ENCODE results near the gene CRTC3. TPM values are rescaled to one million over a fixed set of nuclear protein-coding genes. Genes with fewer than 3 reads are reported as not detected.
A peak's percentile ranks its signal among the peaks of the same experiment; 100 is the strongest.

Gene CRTC3, protein sequence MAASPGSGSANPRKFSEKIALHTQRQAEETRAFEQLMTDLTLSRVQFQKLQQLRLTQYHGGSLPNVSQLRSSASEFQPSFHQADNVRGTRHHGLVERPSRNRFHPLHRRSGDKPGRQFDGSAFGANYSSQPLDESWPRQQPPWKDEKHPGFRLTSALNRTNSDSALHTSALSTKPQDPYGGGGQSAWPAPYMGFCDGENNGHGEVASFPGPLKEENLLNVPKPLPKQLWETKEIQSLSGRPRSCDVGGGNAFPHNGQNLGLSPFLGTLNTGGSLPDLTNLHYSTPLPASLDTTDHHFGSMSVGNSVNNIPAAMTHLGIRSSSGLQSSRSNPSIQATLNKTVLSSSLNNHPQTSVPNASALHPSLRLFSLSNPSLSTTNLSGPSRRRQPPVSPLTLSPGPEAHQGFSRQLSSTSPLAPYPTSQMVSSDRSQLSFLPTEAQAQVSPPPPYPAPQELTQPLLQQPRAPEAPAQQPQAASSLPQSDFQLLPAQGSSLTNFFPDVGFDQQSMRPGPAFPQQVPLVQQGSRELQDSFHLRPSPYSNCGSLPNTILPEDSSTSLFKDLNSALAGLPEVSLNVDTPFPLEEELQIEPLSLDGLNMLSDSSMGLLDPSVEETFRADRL
- polyA plus RNA-seq (2013, experiment 1 of 2) = 8.4 TPM
- 8.2 TPM for polyA plus RNA-seq (2013, experiment 2 of 2)

DNA sequence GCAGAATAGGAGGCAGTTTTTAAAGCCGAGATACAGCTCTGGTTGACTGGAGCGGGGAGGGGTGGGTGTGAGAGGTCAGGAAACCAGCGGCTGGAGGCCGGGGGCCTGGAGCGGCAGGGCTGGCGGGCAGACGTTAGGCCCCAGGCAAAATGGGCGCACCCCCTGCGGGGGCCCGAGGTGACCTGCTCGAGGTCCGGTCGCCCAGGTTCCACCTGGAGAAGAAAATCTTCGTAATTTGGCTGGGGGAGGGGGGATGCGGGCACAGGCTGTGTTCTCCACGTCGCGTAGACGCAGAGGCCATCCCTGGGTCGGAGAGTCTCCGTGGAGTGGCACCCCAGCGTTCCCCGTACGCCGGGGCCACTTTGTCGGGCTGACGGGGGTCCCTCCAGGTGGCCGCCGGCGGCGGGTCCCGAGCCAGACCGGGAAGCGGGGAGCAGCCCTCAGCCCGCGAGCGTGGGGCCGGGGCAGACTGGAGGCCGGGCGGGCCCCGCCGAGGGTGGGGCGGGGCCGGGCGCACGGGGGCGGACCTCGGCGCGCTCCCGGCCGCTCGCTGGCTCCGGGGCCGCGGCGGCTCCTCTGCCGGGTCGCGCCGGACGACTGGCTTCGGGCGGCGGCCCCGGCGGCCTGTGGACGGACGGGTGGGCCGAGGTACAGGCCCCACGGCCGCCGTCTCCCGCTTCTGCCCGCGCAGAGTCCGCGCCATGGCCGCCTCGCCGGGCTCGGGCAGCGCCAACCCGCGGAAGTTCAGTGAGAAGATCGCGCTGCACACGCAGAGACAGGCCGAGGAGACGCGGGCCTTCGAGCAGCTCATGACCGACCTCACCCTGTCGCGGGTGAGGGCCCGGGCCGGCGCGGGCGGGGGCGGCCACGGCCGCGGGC is at the start of gene CRTC3:
Gene CRTC3 (plus strand): TSS at position 553 of the 879 bp plus-strand sequence. CDS start 149 bp downstream, at position 702.
- peaks cover 0 to 3% of the 10 kb centered on the region in 2 donors for H3K4me1 ChIP-seq (ENCODE audit: control insufficient read depth in 2 of 2, insufficient read depth in 1 of 2, low read depth in 1 of 2, low read length in 2 of 2)
- H3K4ac ChIP-seq (ENCODE audit: low read length) = peak within 1 kb of the TSS; percentile 53
- peak within 1 kb of the TSS; percentile 41 for H2BK12ac ChIP-seq (ENCODE audit: low read length)
- H3K27ac ChIP-seq (replicated peaks; ENCODE audit: low read length) = no peak within 1 kb of the TSS
- no peak within 1 kb of the TSS for H4K8ac ChIP-seq (ENCODE audit: low read depth, low read length)
- no peak within 1 kb of the TSS for H4K91ac ChIP-seq (ENCODE audit: low read depth, low read length, poor library complexity)
- H3K4me3 ChIP-seq (ENCODE audit: low read length in 2 of 2) = peak within 1 kb of the TSS; percentile 58 to 99
- no peak within 1 kb of the TSS for H2AK5ac ChIP-seq (ENCODE audit: low read depth, low read length)
- H2BK120ac ChIP-seq (ENCODE audit: low read depth, low read length) = peak within 1 kb of the TSS; percentile 81
- WGBS, 2 donors (ENCODE audit: extremely low coverage in 2 of 2, insufficient read length in 2 of 2, insufficient replicate concordance in 1 of 2) = no CpG with 5 or more reads among the region's 104 CpGs
- peak within 1 kb of the TSS; percentile 2 for H2BK5ac ChIP-seq (ENCODE audit: low read length)
- H3K4me2 ChIP-seq (ENCODE audit: insufficient read depth, low read length, poor library complexity, severe bottlenecking) = peak within 1 kb of the TSS; percentile 94
- peak within 1 kb of the TSS; percentile 94 for H3K14ac ChIP-seq (ENCODE audit: low read length)
- peak within 1 kb of the TSS; percentile 100 for H2AFZ ChIP-seq (ENCODE audit: low read length)
- peak; percentile 35 for DNase-seq (ENCODE audit: low spot score)
- peak within 1 kb of the TSS; percentile 55 for H3K23ac ChIP-seq (ENCODE audit: low read depth, low read length, poor library complexity)
- no peaks in the 10 kb centered on the region for H3K36me3 ChIP-seq (replicated peaks in 1 of 2; ENCODE audit: control insufficient read depth in 2 of 2, insufficient read depth in 2 of 2, low read length in 2 of 2)
- peak within 1 kb of the TSS; percentile 67 for H2BK15ac ChIP-seq (ENCODE audit: low read length)
- peak within 1 kb of the TSS; percentile 91 for H3K9ac ChIP-seq (ENCODE audit: low read depth, low read length, poor library complexity)
- peak within 1 kb of the TSS; percentile 99 for H3K18ac ChIP-seq (ENCODE audit: low read length)
- peaks cover 0 to 23% (median 6%) of the 10 kb centered on the region in 3 experiments for H3K27me3 ChIP-seq (ENCODE audit: control insufficient read depth in 3 of 3, insufficient read depth in 3 of 3, low read depth in 1 of 3, low read length in 3 of 3)
- no peaks in the 10 kb centered on the region for H3K9me3 ChIP-seq (replicated peaks in 1 of 2; ENCODE audit: control insufficient read depth in 2 of 2, insufficient read depth in 1 of 2, low read depth in 1 of 2, low read length in 2 of 2)
- no peaks in the 10 kb centered on the region for H3K79me1 ChIP-seq (ENCODE audit: low read depth, low read length)

DNA sequence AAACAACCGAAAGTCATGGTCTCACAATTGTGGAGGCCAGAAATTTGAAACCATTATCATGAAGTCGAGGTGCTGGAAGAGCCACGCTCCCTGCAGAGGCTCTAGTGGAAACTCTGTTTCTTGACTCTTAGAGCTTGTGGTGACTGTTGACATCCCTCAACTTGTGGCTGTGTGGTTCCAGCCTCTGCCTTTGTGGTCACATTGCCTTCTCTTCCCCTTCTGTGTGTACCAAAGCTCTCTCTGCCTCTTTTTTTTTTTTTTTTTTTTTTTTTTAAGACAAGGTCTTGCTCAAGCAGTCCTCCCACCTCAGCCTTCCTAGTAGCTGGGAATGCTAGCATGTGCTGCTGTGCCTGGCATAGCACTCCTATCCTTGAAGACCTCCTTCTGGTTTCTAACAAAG is 48.7 kb upstream of the CRTC3 start:
- Histone ChIP-seq H2BK120ac (ENCODE audit: low read depth, low read length) (no peak overlapping the region), H3K4ac (ENCODE audit: low read length) (no peak overlapping the region), H4K91ac (ENCODE audit: low read depth, low read length, poor library complexity) (no peak overlapping the region), H4K8ac (ENCODE audit: low read depth, low read length) (no peak overlapping the region), H3K36me3 (replicated peaks in 1 of 2; ENCODE audit: control insufficient read depth in 2 of 2, insufficient read depth in 2 of 2, low read length in 2 of 2) (peaks cover 6 to 86% of the 10 kb centered on the region in 2 donors), H3K27me3 (ENCODE audit: control insufficient read depth in 3 of 3, insufficient read depth in 3 of 3, low read depth in 1 of 3, low read length in 3 of 3) (no peaks in the 10 kb centered on the region), H2BK5ac (ENCODE audit: low read length) (no peak overlapping the region), H2AFZ (ENCODE audit: low read length) (no peak overlapping the region), H3K27ac (replicated peaks; ENCODE audit: low read length) (no peak overlapping the region), H3K4me1 (ENCODE audit: control insufficient read depth in 2 of 2, insufficient read depth in 1 of 2, low read depth in 1 of 2, low read length in 2 of 2) (no peaks in the 10 kb centered on the region), H2BK15ac (ENCODE audit: low read length) (no peak overlapping the region), H3K79me1 (ENCODE audit: low read depth, low read length) (no peaks in the 10 kb centered on the region), H3K23ac (ENCODE audit: low read depth, low read length, poor library complexity) (no peak overlapping the region), H3K4me2 (ENCODE audit: insufficient read depth, low read length, poor library complexity, severe bottlenecking) (no peak overlapping the region), H3K9ac (ENCODE audit: low read depth, low read length, poor library complexity) (no peak overlapping the region), H2AK5ac (ENCODE audit: low read depth, low read length) (no peak overlapping the region), H3K9me3 (replicated peaks in 1 of 2; ENCODE audit: control insufficient read depth in 2 of 2, insufficient read depth in 1 of 2, low read depth in 1 of 2, low read length in 2 of 2) (no peaks in the 10 kb centered on the region), H3K18ac (ENCODE audit: low read length) (no peak overlapping the region), H2BK12ac (ENCODE audit: low read length) (no peak overlapping the region), H3K4me3 (ENCODE audit: low read length in 2 of 2) (no peak overlapping the region), H3K14ac (ENCODE audit: low read length) (no peak overlapping the region)
- DNase-seq (ENCODE audit: low spot score) = no peak
- WGBS, 2 donors (ENCODE audit: extremely low coverage in 2 of 2, insufficient read length in 2 of 2, insufficient replicate concordance in 1 of 2) = no CpG with 5 or more reads among the region's 3 CpGs

DNA sequence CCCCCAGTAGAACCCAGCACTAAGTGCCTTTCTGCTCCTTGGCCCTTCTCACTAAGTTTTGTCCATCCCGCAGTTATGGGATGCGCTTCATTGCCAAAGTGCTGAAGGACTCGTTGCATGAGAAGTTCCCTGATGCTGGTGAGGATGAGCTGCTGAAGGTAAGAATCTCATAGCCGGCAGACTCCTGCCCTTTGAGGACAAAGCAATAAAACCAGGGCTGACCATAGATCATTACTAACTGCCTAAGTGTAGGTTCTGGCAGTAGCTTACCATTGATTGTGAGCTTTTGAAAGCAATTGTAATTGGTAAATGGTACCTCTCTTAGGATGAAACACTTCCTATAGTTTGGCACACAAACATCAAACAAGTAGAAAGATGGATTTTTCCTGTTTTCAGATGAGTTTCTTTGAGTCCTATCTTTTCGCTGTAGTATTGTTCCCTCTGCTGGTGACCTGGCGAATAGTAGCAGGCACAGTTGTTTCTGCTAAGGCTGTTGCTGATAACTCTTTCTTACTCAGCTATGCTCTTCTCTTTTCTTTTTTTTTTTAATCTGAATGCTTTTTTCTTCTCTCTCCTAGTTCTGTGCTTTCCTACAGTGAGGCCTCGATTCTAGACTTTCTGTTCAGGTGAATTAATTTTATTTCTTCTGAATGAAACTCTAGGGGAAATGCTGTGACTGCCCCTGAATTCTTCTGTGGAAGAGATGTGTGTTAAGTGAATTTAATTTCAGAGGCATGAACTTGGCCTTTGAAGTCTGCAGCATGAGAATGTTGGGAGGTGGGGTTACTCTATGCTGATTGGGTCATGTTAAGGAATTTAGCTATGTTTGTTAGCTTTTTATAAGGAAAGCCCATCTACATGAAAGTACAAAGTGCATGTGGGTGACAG is 47.4 kb upstream of the CRTC3 start:
- Histone ChIP-seq H3K4me1 (ENCODE audit: control insufficient read depth in 2 of 2, insufficient read depth in 1 of 2, low read depth in 1 of 2, low read length in 2 of 2) (no peaks in the 10 kb centered on the region), H2AFZ (ENCODE audit: low read length) (no peak overlapping the region), H2BK12ac (ENCODE audit: low read length) (no peak overlapping the region), H2AK5ac (ENCODE audit: low read depth, low read length) (no peak overlapping the region), H4K8ac (ENCODE audit: low read depth, low read length) (no peak overlapping the region), H3K18ac (ENCODE audit: low read length) (no peak overlapping the region), H3K79me1 (ENCODE audit: low read depth, low read length) (no peaks in the 10 kb centered on the region), H3K9me3 (replicated peaks in 1 of 2; ENCODE audit: control insufficient read depth in 2 of 2, insufficient read depth in 1 of 2, low read depth in 1 of 2, low read length in 2 of 2) (no peaks in the 10 kb centered on the region), H3K4ac (ENCODE audit: low read length) (no peak overlapping the region), H3K27me3 (ENCODE audit: control insufficient read depth in 3 of 3, insufficient read depth in 3 of 3, low read depth in 1 of 3, low read length in 3 of 3) (no peaks in the 10 kb centered on the region), H4K91ac (ENCODE audit: low read depth, low read length, poor library complexity) (no peak overlapping the region), H3K4me3 (ENCODE audit: low read length in 2 of 2) (no peak overlapping the region), H2BK15ac (ENCODE audit: low read length) (no peak overlapping the region), H3K36me3 (replicated peaks in 1 of 2; ENCODE audit: control insufficient read depth in 2 of 2, insufficient read depth in 2 of 2, low read length in 2 of 2) (peaks cover 7 to 86% of the 10 kb centered on the region in 2 donors), H3K9ac (ENCODE audit: low read depth, low read length, poor library complexity) (no peak overlapping the region), H3K4me2 (ENCODE audit: insufficient read depth, low read length, poor library complexity, severe bottlenecking) (no peak overlapping the region), H2BK120ac (ENCODE audit: low read depth, low read length) (no peak overlapping the region), H3K23ac (ENCODE audit: low read depth, low read length, poor library complexity) (no peak overlapping the region), H2BK5ac (ENCODE audit: low read length) (no peak overlapping the region), H3K14ac (ENCODE audit: low read length) (no peak overlapping the region), H3K27ac (replicated peaks; ENCODE audit: low read length) (no peak overlapping the region)
- no CpG with 5 or more reads among the region's 7 CpGs for WGBS, 2 donors (ENCODE audit: extremely low coverage in 2 of 2, insufficient read length in 2 of 2, insufficient replicate concordance in 1 of 2)
- peak; percentile 35 for DNase-seq (ENCODE audit: low spot score)
